Stimulated activated CD4-positive, alpha-beta T cell treated with anti-CD3 and anti-CD28 coated beads, Interleukin-1b, Interleukin-23, amount 100 ng/mL, for 4 hours (primary cell): ENCODE measurements around the gene LZTS3.
A peak's percentile ranks its signal among the peaks of the same experiment; 100 is the strongest.
"Not testable (repeated sequence)": the region's sequence is repeated elsewhere in the genome, so short reads cannot be mapped to it uniquely, and the experiment has no call there.

Experiments used
- DNase-seq, 2 donors: peaks; one replicate each; pipeline ENCODE4 v3.0.0-alpha.2; 2020; ENCODE audit warnings: low read depth in 2 of 2

LZTS3 gene

GRCh38 chr20:3172933-3173609 is at the start of gene LZTS3:
Gene LZTS3 (minus strand): TSS chr20:3173549. CDS start chr20:3167163, 6,386 bp downstream.
- DNase-seq, result peak; percentile 74 to 79

GRCh38 chr20:3221398-3222226 is 48.3 kb upstream of the LZTS3 start:
- DNase-seq, result no peak

GRCh38 chr20:3218307-3218988 is 45.1 kb upstream of the LZTS3 start:
- DNase-seq, result peak; percentile 60 to 69

- not testable (repeated sequence) for DNase-seq
These were observed 42.1 kb upstream of the LZTS3 start for GRCh38 chr20:3215359-3215917.

- no peak for DNase-seq
These were observed 39.9 kb upstream of the LZTS3 start for GRCh38 chr20:3213226-3213625.

GRCh38 chr20:3210346-3210745 is 37.0 kb upstream of the LZTS3 start:
- DNase-seq, result no peak

- DNase-seq, result no peak
These were observed 36.6 kb upstream of the LZTS3 start for GRCh38 chr20:3209946-3210317.

- DNase-seq, result peak; percentile 34 to 45
These were observed 36.1 kb upstream of the LZTS3 start, which contains the start of gene ITPA for GRCh38 chr20:3209257-3209945. Gene ITPA (plus strand): TSS chr20:3209498. CDS start chr20:3209552, 54 bp downstream.

GRCh38 chr20:3208786-3209256 is 35.5 kb upstream of the LZTS3 start:
- DNase-seq, result no peak

- peak; percentile 91 for DNase-seq
These were observed 30.9 kb upstream of the LZTS3 start, which contains the start of gene DDRGK1 for GRCh38 chr20:3204124-3204794. Gene DDRGK1 (minus strand): TSS chr20:3204682. CDS start chr20:3204627, 55 bp downstream.

- no peak for DNase-seq
These were observed 30.2 kb upstream of the LZTS3 start for GRCh38 chr20:3203315-3204123.

- DNase-seq, result no peak
These were observed 29.6 kb upstream of the LZTS3 start for GRCh38 chr20:3202965-3203314.

- no peak for DNase-seq
These were observed 26.8 kb upstream of the LZTS3 start for GRCh38 chr20:3199976-3200755.

GRCh38 chr20:3199206-3199605 is 25.9 kb upstream of the LZTS3 start:
- no peak for DNase-seq

GRCh38 chr20:3195590-3196237 is 22.4 kb upstream of the LZTS3 start:
- DNase-seq, result no peak

GRCh38 chr20:3194617-3195280 is 21.4 kb upstream of the LZTS3 start:
- DNase-seq, result no peak

GRCh38 chr20:3193806-3194616 is 20.7 kb upstream of the LZTS3 start:
- DNase-seq, result no peak
